Uterus (tissue), 4 donors: ENCODE measurements around the gene ABCC8. TPM values are rescaled to one million over a fixed set of nuclear protein-coding genes. Genes with fewer than 3 reads are reported as not detected.
"Not testable (repeated sequence)": the region's sequence is repeated elsewhere in the genome, so short reads cannot be mapped to it uniquely, and the experiment has no call there.

Experiments used
- DNase-seq, 2 donors: peaks; one replicate each; pipeline ENCODE4 v3.0.0-alpha.2; 2019 to 2020
- H3K27ac ChIP-seq, 2 donors: fragments of 200-600 bp; sonication (generic); 1 replicate in 1 of 2; 2 replicates in 1 of 2; pipeline ENCODE4 v1.5.1; 2016 to 2018
- H3K27me3 ChIP-seq, 2 donors: fragments of 200-600 bp; sonication (generic); one replicate each; pipeline ENCODE4 v1.5.1; 2018 to 2019; ENCODE audit warnings: control low read depth in 1 of 2
- H3K36me3 ChIP-seq, 2 donors: fragments of 200-600 bp; sonication (generic); one replicate each; pipeline ENCODE4 v1.5.1; 2019; ENCODE audit warnings: control low read depth in 1 of 2
- H3K4me1 ChIP-seq, 2 donors: fragments of 200-600 bp; sonication (generic); one replicate each; pipeline ENCODE4 v1.5.1; 2018 to 2019; ENCODE audit warnings: control low read depth in 1 of 2
- H3K4me3 ChIP-seq, 2 donors: fragments of 200-600 bp; sonication (generic); 1 replicate in 1 of 2; 2 replicates in 1 of 2; pipeline ENCODE4 v1.5.1; 2018 to 2019; ENCODE audit warnings: mild to moderate bottlenecking in 1 of 2
- H3K9me3 ChIP-seq, 2 donors: fragments of 200-600 bp; sonication (generic); one replicate each; pipeline ENCODE4 v1.5.1; 2019; ENCODE audit warnings: control low read depth in 1 of 2
- POLR2A ChIP-seq, 2 donors: fragments of 450-650 bp; IDR thresholded peaks; one replicate each; pipeline ENCODE4 v1.6.1; 2016; ENCODE audit warnings: antibody characterized with exemption in 2 of 2, mild to moderate bottlenecking in 1 of 2, moderate library complexity in 1 of 2
- intact Hi-C: fragments of 100-400 bp; cut with DNase I; formaldehyde crosslinking; loops from one replicate; pipeline ENCODE4 v1.15.1; 2023; ENCODE audit warnings: low total_unique reads
- total RNA-seq, 4 donors: library from RNA; depleted of rRNA in 3 of 4; stranded (reverse); fragments of >200 nt in 3 of 4; gene quantifications; one replicate each; pipeline versions ENCODE4 v1.1.0 to v1.2.4, GENCODE V29; 2014 to 2023
- TF ChIP-seq, protein P1 (sequence below), 4 experiments: fragments of 200-600 bp in 2 of 4; fragments of 450-650 bp in 2 of 4; sonication (generic) in 2 of 4; IDR thresholded peaks; one replicate each; pipeline ENCODE4 v1.5.1; 2016 to 2019; ENCODE audit warnings: antibody characterized with exemption in 4 of 4, mild to moderate bottlenecking in 2 of 4, moderate library complexity in 1 of 4
- donor health status: DM: yes; HTN: yes; CAD: no.

Gene ABCC8
- total RNA-seq, 4 donors from 2014 or later = under 0.01 to 5.5 (median 1.9) TPM; not detected in 1

DNA sequence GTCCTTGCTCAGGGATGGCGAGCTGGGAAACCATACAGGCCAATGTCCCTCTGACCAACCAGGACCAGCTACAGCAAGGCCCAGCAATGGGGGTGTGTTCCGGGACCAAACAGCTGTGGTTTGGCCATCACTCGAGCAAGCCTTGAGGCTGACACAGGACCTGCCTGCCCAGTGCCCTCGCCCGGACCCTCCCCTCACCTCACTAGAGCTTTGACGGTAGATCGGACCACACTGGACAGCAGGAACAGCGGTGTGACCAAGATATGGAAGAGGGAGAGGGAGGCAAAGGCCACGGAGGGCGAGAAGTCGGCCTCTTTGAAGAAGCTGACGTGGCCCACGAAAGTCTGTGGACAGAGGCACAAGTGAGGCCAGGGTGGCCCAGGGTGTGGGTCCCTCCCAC, 46.0 kb downstream of the ABCC8 start:
- intact Hi-C loops = no loop called here
- Histone ChIP-seq H3K27me3 (no peaks in the 10 kb centered on the region), H3K27ac (peak overlapping the region; percentile 23 to 51), H3K9me3 (no peaks in the 10 kb centered on the region), H3K4me3 (no peak overlapping the region), H3K36me3 (no peaks in the 10 kb centered on the region), H3K4me1 (no peaks in the 10 kb centered on the region)
- TF ChIP-seq POLR2A (IDR thresholded peaks at IDR 0.05) = no peak
- TF ChIP-seq, protein P1, sequence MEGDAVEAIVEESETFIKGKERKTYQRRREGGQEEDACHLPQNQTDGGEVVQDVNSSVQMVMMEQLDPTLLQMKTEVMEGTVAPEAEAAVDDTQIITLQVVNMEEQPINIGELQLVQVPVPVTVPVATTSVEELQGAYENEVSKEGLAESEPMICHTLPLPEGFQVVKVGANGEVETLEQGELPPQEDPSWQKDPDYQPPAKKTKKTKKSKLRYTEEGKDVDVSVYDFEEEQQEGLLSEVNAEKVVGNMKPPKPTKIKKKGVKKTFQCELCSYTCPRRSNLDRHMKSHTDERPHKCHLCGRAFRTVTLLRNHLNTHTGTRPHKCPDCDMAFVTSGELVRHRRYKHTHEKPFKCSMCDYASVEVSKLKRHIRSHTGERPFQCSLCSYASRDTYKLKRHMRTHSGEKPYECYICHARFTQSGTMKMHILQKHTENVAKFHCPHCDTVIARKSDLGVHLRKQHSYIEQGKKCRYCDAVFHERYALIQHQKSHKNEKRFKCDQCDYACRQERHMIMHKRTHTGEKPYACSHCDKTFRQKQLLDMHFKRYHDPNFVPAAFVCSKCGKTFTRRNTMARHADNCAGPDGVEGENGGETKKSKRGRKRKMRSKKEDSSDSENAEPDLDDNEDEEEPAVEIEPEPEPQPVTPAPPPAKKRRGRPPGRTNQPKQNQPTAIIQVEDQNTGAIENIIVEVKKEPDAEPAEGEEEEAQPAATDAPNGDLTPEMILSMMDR (IDR thresholded peaks at IDR 0.05) = no peak
- no peak for DNase-seq

DNA sequence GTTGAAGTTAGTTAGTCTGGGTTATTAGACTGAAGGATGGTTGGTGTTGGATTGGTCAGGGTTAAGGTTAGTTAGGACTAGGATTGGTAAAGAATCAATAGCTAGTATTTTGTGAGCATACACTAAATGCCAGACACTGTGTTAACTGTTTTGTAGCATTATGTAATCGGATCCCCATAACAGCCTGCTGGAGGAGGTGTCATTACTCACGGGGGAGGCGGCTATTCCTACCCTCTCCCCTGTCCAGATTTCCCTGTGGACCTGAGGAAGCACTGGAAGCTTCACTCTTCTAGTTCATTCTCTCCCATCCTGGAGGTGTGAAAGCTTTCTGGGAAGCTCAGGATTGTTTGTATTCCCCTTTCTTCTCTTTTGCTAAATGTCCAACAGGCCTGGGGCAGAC, 47.7 kb downstream of the ABCC8 start:
- intact Hi-C loops = no loop called here
- Histone ChIP-seq H3K9me3 (no peaks in the 10 kb centered on the region), H3K4me3 (no peak overlapping the region), H3K27me3 (no peaks in the 10 kb centered on the region), H3K36me3 (no peaks in the 10 kb centered on the region), H3K4me1 (no peaks in the 10 kb centered on the region), H3K27ac (no peak overlapping the region)
- TF ChIP-seq POLR2A (IDR thresholded peaks at IDR 0.05) = no peak
- TF ChIP-seq, protein P1 (IDR thresholded peaks at IDR 0.05) = no peak
- no peak for DNase-seq

DNA sequence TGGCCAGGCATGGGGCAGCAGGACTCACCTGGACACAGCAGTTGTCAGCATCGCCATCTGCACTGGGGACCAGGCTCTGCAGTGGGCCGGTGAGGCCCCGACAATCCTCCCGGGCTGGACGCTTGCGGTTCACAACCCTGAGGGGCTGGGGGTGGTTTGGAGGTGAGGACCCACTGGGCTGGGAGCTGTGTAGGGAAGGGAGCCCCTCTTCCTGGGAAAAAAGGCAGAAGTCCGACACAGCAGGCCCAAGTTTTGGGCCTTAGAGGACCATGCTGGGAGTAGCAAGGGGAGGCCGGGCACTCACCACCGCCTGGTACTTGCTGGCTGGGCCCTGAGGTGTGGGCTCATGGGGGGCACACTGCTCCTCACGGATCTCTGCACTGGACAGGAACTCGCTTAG, 48.4 kb downstream of the ABCC8 start:
- H3K4me1 ChIP-seq = no peaks in the 10 kb centered on the region
- no peak overlapping the region for H3K27ac ChIP-seq
- no peak for TF ChIP-seq POLR2A (IDR thresholded peaks at IDR 0.05)
- TF ChIP-seq, protein P1 (IDR thresholded peaks at IDR 0.05) = no peak
- no peaks in the 10 kb centered on the region for H3K27me3 ChIP-seq
- no peak for DNase-seq
- H3K4me3 ChIP-seq = no peak overlapping the region
- intact Hi-C loops = no loop called here
- H3K9me3 ChIP-seq = no peaks in the 10 kb centered on the region
- H3K36me3 ChIP-seq = no peaks in the 10 kb centered on the region

DNA sequence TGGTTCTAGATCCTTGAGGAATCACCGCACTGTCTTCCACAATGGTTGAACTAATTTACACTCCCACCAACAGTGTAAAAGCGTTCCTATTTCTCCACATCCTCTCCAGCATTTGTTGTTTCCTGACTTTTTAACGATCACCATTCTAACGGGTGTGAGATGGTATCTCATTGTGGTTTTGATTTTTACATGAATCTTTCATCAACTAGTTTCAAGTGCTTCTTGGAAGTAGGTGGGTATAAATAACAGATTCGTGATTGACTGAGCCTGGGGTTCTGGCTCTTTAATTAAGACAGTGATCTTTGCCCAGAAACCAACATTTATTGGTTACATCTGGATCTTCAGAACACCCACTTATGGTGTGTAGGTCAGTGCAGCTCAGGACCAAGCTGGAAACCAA, 50.4 kb downstream of the ABCC8 start:
- intact Hi-C loops, H3K27me3 ChIP-seq, H3K4me3 ChIP-seq, H3K36me3 ChIP-seq, H3K27ac ChIP-seq, H3K9me3 ChIP-seq, DNase-seq, H3K4me1 ChIP-seq: not testable (repeated sequence)

DNA sequence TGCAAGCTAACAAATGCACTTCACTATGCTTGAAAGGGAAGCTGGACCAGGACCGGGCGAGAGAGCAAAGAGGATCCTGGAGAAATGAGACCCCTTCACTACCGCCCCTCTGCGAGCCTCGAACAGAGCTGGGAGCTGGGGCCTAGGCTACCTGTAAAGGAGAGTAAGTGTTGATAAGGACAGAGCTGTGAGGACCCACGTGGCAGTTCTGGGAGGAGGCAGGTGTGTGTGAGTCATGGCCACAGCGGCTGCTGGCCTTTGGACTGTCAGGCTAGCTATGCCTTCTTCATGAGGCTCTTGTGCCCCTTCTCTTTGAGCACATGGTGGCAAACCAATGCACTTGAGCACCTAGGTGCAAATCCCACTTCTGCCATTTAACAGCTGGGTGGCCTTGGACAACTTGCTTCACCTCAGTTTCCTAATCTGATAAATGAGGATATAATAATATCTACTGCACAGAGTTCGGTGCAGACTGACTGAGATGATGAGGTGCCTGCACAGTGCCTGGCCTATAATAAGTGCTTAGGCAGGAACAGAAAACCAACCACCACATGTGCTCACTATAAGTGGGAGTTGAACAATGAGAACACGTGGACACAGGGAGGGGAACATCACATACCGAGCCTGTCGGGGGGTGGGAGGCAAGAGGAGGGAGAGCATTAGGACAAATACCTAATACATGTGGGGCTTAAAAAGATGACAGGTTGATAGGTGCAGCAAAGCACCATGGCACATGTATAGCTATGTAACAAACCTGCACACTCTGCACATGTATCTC, 52.9 kb downstream of the ABCC8 start:
- H3K4me3 ChIP-seq = no peak overlapping the region
- no peak for DNase-seq
- no peak overlapping the region for H3K27ac ChIP-seq
- H3K4me1 ChIP-seq = no peaks in the 10 kb centered on the region
- TF ChIP-seq POLR2A (IDR thresholded peaks at IDR 0.05) = no peak
- TF ChIP-seq, protein P1 (IDR thresholded peaks at IDR 0.05) = no peak
- intact Hi-C loops = no loop called here
- H3K27me3 ChIP-seq = no peaks in the 10 kb centered on the region
- H3K9me3 ChIP-seq = no peaks in the 10 kb centered on the region
- no peaks in the 10 kb centered on the region for H3K36me3 ChIP-seq
